DMS53 (cell line): Measurements from ENCODE around the gene ACMSD.
A peak's percentile ranks its signal among the peaks of the same experiment; 100 is the strongest.
"Not testable (repeated sequence)": the region's sequence is repeated elsewhere in the genome, so short reads cannot be mapped to it uniquely, and the experiment has no call there.

ENCODE experiments used
- DNase-seq: peaks from one replicate; lab custom pipeline; 2025; lab: John Stamatoyannopoulos, UW

The ACMSD gene

DNA sequence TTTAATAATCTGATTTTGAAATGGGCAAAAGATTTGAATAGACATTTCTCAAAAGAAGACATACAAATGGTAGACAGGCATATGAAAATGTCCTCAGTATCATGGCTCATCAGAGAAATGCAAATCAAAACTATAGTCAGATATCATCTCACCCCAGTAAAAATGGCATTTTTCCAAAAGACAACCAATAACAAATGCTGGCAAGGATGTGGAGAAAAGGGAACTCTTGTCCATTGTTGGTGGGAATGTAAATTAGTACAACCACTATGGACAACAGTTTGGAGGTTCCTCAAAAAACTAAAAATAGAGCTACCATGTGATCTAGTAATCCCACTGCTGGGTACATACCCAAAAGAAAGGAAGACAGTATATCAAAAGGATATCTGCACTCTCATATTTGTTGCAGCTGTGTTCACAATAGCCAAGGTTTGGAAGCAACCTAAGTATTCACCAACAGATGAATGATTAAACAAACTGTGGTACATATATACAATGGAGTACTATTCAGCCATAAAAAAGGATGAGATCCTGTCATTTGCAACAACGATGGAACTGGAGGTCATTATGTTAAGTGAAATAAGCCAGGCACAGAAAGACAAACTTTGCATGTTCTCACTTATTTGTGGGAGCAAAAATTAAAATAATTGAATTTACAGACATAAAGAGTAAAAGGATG, 69.2 kb downstream of the ACMSD start:
- not testable (repeated sequence) for DNase-seq

DNA sequence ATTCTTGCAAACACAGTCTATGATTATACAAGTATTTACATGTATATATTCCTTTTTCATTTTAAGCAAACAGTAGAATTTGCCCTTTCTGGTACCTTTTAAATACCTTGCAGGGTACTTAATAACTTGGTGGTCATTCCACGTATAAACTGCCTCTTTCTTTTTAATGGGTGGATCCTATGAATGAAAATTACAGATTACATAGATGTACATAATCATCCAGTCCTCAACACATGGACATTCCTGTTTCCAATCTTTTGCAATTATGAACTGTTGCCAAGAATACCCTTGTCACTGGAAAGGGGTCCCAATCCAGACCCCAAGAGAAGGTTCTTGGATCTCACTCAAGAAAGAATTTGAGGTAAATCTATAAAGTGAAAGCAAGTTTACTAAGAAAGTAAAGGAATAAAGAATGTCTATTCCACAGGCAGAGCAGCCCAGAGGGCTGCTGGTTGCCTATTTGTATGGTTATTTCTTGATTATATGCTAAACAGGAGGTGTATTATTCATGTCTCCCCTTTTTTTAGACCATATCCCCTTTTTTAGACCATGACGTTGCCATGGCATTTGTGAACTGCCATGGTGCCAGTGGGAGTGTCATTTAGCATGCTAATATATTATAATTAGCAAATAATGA, 72.5 kb downstream of the ACMSD start:
- DNase-seq, result no peak

DNA sequence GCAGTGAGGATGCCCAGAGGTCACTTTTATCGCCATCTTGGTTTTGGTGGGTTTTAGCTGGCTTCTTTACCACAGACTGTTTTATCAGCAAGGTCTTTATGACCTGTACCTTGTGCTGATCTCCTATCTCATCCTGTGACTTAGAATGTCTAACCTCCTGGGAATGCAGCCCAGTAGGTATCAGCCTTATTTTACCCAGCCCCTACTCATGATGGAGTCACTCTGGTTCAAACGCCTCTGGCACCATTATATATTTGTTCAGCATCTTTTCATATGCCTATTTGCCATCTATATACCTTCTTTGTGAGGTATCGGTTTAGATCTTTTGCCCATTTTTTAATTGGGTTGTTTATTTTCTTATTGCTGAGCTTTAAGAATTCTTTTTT, 73.0 kb downstream of the ACMSD start:
- no peak for DNase-seq

DNA sequence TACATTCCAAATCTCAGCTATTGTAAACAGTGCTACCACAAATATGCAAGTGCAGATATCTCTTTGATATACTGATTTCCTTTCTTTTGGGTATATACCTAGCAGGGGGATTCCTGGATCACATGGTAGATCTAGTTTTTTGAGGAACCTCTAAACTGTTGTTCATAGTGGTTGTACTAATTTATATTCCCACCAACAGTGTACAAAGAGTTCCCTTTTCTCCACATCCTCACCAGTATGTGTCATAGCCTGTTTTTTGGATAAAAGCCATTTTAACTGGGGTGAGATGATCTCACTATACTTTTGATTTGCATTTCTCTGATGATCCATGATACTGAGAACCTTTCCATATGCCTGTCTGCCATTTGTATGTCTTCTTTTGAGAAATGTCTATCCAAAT, 73.9 kb downstream of the ACMSD start:
- no peak for DNase-seq

DNA sequence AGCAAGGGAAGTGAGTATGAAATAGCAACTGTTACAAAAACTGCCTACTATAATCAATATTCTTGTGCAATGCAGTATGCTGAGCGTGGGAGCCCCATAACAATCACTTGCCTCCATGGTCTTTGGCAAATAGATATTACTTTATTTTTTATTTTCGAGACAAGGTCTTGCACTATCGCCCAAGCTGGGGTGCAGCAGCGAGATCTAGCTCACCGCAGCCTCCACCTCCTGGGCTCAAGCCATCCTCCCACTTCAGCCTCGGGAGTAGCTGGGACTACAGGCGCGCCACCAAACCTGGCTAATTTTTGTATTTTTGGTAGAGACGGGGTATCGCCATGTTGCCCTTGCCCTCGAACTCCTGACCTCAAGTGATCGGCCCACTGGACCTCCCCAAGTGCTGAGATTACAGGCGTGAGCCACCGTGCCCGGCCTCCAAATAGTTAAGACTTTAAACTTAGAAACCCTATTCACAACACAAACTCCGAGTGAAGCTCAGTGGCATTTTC, 79.0 kb downstream of the ACMSD start:
- peak; percentile 14 for DNase-seq

DNA sequence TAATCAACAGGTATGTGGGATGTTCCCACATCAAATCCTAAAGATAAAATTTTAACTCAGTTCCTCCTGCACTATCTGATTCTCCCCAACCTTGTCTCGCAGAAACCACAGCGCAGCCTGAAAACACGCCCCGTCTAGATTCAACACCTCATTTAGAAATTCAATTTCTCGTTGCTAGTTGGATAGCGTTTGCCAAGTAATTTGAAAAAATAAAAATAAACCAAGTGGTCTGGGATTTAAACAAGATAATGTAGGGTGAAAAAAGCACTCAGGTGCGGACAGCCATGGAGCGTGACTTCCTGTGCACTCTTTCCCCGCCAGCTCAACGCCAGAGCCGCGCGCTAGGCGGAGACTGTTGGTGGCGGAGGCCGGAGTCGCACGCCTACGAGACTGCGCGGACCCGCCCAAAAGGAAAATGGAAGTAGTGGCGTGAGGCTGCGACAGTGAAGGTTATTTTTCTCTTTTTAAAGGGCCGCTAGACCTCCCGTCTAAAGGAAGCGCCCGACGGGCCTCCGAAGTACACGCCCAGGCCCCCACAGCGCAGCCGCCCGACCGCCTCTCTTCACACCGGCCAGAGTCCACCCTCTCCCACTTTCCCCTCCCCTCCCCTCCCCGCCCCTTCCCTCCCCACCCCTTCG, 79.6 kb downstream of the ACMSD start:
- DNase-seq, result peak; percentile 87

DNA sequence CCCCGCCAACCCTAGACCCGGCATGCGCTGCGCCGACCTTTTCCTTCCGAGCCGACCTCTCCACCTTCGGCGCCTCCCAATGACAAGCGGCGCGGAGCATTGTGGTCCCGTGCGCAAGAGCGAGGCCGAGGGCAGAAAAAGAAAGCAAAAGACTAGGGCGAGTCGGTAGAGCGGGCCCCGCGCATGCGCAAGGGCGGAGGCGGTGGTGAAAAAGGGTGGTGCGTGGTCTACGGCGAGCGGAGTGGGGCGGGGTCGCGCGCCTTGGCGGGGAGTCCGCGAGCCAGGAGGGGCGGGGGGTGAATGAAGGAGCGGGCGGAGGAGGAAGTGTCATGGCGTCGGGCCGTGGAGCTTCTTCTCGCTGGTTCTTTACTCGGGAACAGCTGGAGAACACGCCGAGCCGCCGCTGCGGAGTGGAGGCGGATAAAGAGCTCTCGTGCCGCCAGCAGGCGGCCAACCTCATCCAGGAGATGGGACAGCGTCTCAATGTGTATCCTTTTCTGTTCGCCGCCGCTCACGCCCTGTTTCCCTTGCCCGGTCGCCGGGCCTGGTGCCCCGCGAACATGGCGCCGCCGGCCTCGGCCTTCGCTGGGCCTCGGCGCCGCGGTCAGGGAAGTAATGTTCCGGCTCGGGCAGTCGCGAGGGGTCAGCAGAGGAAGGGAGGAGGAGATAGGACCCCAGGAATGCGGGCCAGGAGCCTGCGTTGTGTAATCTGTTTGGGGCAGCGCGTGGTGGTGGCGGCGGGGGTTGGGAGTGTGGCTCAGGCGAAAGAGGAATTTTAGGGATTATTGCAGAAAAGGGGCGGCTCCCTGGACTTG, 80.3 kb downstream of the ACMSD start, which contains the start of gene CCNT2:
CCNT2 (plus strand) TSS at position 297 of the 815 bp plus-strand sequence; CDS start at position 330, 33 bp downstream.
- peak; percentile 95 for DNase-seq

DNA sequence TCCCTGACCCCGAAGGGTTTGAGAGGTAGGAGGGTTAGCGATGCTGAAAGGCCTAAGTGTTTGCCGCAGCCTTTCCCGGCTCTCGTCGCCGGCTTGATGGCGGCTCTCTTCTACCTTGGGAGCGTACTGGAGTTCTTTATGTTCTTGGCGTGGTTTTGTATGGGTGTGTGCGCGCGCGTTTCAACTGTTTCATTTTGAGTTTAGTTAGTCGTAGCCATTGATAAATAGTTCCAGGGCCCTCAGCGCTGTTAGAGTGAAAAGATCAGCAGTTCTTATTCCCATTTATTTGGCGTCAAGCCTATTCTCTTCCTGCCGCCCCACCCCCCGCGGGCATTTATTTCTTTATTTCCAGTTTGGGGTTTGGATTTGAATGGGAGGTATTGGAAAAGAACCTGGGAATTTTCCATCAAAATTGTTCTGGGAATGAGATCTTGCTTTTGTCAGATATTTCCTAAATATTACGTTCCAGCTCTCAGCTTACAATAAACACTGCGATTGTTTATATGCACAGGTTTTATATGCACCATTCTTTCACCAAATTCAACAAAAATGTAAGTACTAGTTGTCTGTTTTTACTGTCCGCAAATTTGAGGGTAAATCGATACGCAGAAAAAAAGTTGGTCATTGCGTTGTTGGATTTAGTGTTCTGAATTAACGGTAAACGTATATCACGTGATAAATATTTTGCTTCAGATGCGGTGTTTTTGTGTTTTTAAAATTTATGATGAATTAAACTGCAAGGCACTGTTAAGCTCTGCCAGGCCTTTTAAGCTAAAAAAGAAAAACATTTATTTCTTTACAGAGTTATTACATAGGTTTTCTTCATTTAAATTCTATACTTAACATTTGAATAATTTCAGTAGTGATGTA, 81.2 kb downstream of the ACMSD start:
- DNase-seq, result peak; percentile 43

DNA sequence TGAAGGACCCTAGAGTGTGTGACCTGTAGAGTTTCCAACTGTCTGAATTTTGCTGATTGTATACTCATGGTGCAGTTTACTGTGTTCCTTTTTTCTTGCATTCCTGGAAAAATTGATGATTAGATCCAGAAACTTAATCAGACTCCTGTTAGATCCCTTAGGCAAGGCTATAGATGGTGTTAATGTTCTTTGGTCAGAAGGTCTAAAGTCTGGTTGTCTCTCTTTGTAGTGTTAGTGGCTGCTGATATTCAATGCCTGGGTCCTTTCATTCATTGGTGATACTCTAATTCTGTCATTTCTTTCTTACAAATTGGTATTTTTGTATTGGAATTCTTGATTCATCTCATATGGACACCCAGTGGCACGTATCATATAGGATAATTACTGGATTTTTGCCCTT, 86.5 kb downstream of the ACMSD start:
- no peak for DNase-seq

DNA sequence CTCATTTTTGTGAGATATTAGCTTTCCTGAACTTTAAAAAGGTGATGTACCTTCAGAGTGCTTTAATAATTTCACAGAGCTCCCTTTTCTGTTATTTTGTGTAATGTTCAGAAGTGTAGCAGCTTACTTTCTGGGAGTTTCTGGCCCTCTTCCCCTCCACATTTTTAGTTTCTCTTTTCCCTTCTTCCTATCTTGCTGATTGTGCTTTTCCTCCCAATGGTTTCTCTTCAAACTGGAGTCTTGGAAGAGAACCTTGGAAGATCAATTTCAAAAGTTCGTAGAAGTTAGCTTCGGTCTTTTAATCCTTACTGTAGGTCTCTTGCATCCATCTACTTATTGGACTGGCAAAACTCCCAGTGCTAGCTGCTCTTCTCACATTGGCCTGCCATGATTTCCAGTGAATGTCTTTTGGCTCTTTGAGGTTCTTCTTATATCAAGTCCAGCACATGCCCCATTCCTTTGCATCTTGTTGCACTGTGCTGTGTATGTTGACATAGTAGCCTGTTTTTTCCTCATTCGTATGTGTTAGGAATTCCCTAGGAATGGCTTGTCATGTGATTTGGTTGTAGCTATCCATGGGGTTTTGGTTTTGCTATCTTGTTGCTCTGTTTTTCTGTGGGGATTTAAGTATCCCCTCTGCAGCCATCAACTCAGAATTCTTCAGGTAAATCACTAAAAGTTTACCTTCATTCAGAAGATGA, 88.0 kb downstream of the ACMSD start:
- DNase-seq, result no peak

DNA sequence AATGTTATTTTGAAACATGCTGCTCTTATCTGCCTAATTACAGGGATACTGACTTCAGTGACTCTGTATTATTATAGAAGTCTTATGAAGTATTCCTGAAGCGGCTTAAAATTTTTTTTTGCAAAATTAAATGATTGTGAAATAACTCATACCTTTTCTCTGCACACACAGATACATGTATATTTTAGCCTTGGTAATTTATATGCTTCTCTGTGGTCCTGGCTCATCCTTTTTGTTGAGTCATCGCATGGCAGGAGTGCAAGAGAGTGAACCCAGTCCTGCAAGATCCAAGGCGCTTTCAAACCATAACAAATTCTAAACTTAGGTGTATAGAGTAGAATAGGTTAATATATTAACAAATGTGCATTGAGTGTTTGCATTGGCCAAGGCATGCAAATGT, 88.8 kb downstream of the ACMSD start:
- DNase-seq, result no peak

DNA sequence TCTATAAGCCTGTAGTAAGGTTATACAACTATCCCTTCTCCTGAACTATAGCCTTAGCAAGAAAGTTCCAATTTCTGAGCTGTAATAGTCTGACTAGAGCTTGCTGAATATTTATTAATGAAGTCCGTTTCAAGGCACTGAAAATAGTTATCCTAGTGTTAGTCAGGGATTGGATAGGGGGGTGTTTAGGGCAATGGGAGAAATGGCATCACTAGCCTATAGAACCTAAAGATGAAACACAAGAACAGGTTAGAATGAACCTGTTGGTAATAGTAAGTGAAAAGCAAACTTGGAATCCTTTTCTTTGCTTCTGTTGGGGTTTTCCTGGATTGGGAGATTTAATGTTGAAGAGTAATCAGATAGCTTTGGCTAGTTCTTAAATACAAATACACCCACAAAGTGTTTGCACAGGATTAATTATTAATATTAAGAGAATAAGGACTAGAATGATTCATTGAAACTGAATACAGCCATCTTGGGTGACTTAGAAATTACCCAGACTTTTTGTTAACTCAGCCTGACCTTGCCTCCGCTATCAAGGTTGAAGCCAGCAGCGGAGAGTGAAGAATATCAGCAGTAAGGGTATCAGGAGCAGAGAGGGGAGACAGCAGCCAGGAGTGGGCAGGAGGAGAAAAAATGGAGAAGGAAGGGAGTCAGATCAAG, 94.6 kb downstream of the ACMSD start:
- DNase-seq, result peak; percentile 4

DNA sequence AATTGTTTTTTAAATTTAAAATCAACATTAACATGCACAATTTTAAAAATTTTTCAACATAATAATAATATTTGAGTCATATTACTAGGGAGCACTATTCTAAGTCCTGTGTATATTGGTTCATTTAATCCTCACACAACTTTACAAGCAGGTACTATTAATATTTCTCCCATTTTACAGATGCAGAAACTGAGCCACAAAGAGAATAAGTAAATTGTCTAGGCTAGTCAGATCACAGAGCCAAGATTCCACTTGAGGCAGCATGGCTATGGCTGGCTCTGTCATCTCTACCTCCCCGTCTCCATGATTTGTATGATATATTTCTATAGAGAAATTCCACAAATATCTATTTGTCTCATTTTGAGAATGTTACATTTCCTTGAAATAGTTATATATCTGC, 95.3 kb downstream of the ACMSD start:
- DNase-seq, result no peak

DNA sequence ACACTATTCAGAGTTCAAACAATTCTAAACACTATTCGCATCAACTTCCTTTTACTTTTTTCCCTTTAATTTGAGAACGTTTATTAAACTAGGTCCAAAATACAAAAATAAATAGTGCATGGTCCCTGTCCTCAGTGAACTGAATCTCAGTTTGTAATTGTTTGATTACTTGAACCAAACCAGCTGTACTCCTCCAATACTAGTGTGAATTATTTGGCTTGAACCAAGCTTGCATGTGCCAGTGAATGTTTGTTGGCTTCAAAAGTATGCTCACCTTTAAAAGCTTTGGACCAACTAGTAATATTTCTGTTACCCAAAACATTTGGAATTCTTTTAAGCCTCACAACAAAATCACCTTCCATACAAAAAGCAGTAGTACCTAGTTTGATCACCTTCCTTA, 95.7 kb downstream of the ACMSD start:
- DNase-seq, result no peak

DNA sequence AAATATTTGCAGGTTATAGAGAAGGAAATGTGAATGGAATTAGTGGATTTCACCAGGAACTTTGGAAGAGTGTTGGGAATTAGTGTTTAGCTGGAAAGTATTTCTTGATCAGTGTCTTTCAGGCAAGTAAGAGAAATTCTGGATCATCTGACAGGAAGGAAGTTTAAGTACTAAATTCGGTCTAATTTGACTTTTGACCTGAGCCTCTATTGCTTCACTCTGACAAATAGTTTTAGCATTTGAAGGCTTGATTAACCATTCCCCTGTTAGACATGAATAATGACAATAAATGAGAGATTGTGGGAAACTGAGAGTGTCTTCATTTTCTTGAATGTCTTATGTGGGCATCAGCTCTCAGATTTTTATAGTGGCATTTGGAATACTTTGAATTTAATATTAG, 96.2 kb downstream of the ACMSD start:
- no peak for DNase-seq

DNA sequence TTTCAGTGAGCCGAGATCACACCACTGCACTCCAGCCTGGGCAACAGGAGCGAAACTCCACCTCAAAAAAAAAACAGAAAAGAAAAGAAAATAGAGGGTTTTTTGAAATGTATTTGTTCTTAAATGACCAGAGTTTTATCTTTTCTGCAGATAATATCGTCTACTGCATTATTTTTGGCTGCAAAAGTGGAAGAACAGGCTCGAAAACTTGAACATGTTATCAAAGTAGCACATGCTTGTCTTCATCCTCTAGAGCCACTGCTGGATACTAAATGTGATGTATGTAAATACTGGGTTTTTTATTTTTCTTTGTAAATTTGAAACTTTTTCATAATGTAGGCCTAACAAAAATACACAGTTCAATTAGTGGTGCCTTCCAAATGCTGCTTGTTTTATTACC, 98.3 kb downstream of the ACMSD start:
- DNase-seq, result no peak

DNA sequence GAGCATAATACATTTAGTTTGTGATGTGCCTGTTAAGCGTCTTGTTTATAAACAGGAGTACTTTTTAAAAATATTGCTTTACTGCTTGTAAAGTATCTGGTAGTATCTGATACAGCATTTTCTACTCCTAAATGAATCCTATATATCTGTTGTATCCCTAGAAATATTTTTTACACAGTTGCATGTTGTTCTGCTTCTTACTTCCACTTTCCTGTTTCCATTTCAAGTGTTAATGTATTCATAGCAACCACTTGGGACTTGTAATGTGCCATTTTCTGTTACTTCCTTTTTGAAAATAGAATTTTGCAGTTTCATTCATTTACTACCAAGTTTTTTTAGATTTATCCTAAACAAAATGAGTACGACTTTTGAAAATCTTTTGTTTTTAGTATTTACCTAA, 105.1 kb downstream of the ACMSD start:
- DNase-seq, result no peak

DNA sequence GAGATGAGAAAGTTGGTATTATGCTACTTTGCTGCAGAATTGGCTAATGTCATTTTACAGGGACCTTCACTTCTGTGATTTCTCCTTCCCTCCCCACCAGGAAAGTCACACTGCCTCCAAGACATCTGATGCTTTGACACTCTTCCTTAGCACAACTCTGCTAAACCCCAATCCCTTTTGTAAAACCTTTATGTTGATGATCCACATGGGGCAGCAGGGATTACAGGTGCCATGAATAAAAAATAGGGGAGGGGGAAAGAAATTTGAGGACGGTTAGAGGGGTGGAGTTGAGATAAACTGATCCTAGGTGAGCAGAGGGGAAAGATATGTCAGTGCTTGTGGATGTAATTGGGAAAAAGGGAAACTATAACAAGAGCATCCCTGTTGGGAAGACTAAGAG, 106.6 kb downstream of the ACMSD start:
- DNase-seq, result no peak

DNA sequence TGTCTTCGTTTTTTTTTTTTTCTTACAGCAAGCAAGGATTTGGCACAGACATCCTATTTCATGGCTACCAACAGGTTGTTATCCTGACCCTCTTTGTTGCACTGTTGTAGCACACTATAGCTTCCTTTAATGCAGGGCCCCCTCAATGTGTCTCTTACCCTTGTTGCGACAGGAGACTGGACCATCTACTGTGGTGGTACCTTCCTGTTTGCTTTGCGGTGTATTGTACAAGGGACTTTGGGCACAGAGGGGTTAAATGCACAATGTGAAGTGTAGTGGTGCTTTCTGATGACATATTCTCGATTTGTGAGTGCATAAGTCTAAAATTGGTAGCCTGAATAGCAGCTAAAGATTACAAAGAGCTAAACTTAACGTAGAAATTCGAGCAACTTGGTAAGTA, 107.7 kb downstream of the ACMSD start:
- DNase-seq, result no peak
